ENCODE data around the gene PPP2CA. TPM values are rescaled to one million over a fixed set of nuclear protein-coding genes. Genes with fewer than 3 reads are reported as not detected.

PPP2CA gene
- 23.9 and 70.7 TPM in 2 replicates for total RNA-seq (2011; cell fraction: chromatin; rRNA removed; ENCODE audit: low replicate concordance)
- 15.0 and 16.3 TPM in 2 replicates for total RNA-seq (2011; cell fraction: nucleolus; rRNA removed)
- total RNA-seq (2011; cell fraction: nucleoplasm; rRNA removed), result 25.6 and 41.1 TPM in 2 replicates
- 237 and 254 TPM in 2 replicates for total RNA-seq (2014; rRNA removed)
- 109 and 129 TPM in 2 replicates for total RNA-seq (2014; rRNA removed; fragmentation: Illumina TruSeq; extraction: Trizol)
- 69.9 and 76.2 TPM in 2 replicates for total RNA-seq (2015; rRNA removed; fragmentation: Illumina TruSeq; extraction: Trizol)
- total RNA-seq (2021), result 190 and 194 TPM in 2 replicates
- polyA plus RNA-seq (2011; rRNA removed), result 158 and 257 TPM in 2 replicates
- polyA plus RNA-seq (2011; cell fraction: cytosol; rRNA removed), result 86.1 and 87.0 TPM in 2 replicates
- 32.6 and 43.8 TPM in 2 replicates for polyA plus RNA-seq (2011; cell fraction: nucleus; rRNA removed)
- 133 and 154 TPM in 2 replicates for polyA plus RNA-seq (2012)
- polyA plus RNA-seq (2014; fragmentation: Illumina TruSeq; extraction: Trizol), result 90.3 and 94.9 TPM in 2 replicates
- 10 to 100 TPM; 23.0 to 24.8 TPM for polyA plus RNA-seq (2014; fragmentation: Nextera tagmentation; extraction: Ambion mirVana)
- polyA plus RNA-seq (2014; rRNA removed), result 149 and 211 TPM in 2 replicates
- 212 and 242 TPM in 2 replicates for polyA minus RNA-seq (2011; rRNA and poly(A)+ RNA removed)
- 80.6 and 127 TPM in 2 replicates for polyA minus RNA-seq (2011; cell fraction: cytosol; rRNA and poly(A)+ RNA removed)
- polyA minus RNA-seq (2011; cell fraction: nucleus; rRNA and poly(A)+ RNA removed), result 16.0 and 27.2 TPM in 2 replicates
- percentile 95 among the genes with signal in this experiment for Bru-seq, nascent RNA
- percentile 99 among the genes with signal in this experiment for BruChase-seq, experiment 1, labeled RNA remaining after a 2-hour chase
- BruChase-seq, experiment 2, labeled RNA remaining after a 6-hour chase, result percentile 99 among the genes with signal in this experiment
- long read RNA-seq, experiment 1, full-length matches to known transcripts, result 941 of 1,005 reads
- long read RNA-seq, experiment 1, partial matches to known transcripts, result 18 of 1,005 reads
- long read RNA-seq, experiment 1, other reads (novel, unspliced or antisense), result 46 of 1,005 reads
- long read RNA-seq, experiment 2, full-length matches to known transcripts, result 118 of 214 reads
- long read RNA-seq, experiment 2, partial matches to known transcripts, result 43 of 214 reads
- long read RNA-seq, experiment 2, other reads (novel, unspliced or antisense), result 53 of 214 reads
- long read RNA-seq, experiment 3, full-length matches to known transcripts, result 458 of 480 reads
- long read RNA-seq, experiment 3, partial matches to known transcripts, result 9 of 480 reads
- long read RNA-seq, experiment 3, other reads (novel, unspliced or antisense), result 13 of 480 reads

- intact Hi-C loops (cut with micrococcal nuclease), result loop anchor here (2.0 kb wide), 3 partner anchors 23 to 63 kb away; no protein-coding TSS in a partner anchor
- TF ChIP-seq MYNN (IDR thresholded peaks at IDR 0.05), result no peak
- no peak for TF ChIP-seq MYNN (CRISPR knock-in tag; IDR thresholded peaks at IDR 0.05)
- TF ChIP-seq SUPT5H (IDR thresholded peaks at IDR 0.05), result peak; percentile 89
- peak; percentile 29; the same call in 1 of the 2 replicates for TF ChIP-seq ZNF175 (CRISPR knock-in tag; IDR thresholded peaks at IDR 0.05; ENCODE audit: low read depth)
- TF ChIP-seq U2AF1 (optimal IDR thresholded peaks at IDR 0.05; ENCODE audit: low read depth, low read length), result peak; percentile 63
- peak; percentile 60; the same call in 1 of the 2 replicates for TF ChIP-seq SMAD4 (CRISPR knock-in tag; conservative IDR thresholded peaks at IDR 0.05)
- no peak for TF ChIP-seq E2F8 (IDR thresholded peaks at IDR 0.05; ENCODE audit: low read depth, partially characterized antibody)
- TF ChIP-seq ELK3 (CRISPR knock-in tag; IDR thresholded peaks at IDR 0.05), result no peak
- no peak for TF ChIP-seq STAT6 (CRISPR knock-in tag; IDR thresholded peaks at IDR 0.05)
These were observed at the start of gene PPP2CA for GRCh38 chr5:134225780-134226440. TSS of gene PPP2CA (minus strand) at chr5:134226073. CDS start at chr5:134225861, 212 bp downstream.

More at GRCh38 chr5:134225780-134226440, at the start of gene PPP2CA:
- Histone ChIP-seq H3K27ac (ENCODE audit: extremely low read depth, low read depth, low read length) (peak within 1 kb of the TSS; percentile 99), H2AFZ (ENCODE audit: low read depth, low read length) (peak within 1 kb of the TSS; percentile 98), H3K9ac (ENCODE audit: insufficient read depth in 1 of 2, low read depth in 2 of 2, low read length in 2 of 2) (peak within 1 kb of the TSS; percentile 99), H3K4me3 (peak within 1 kb of the TSS; percentile 97), H3K79me2 (ENCODE audit: control insufficient read depth, insufficient read depth, low read length) (peaks cover 62% of the 10 kb centered on the region), H3K9me3 (replicated peaks; ENCODE audit: control insufficient read depth, insufficient read depth, low read depth, low read length) (no peaks in the 10 kb centered on the region), H3K27me3 (ENCODE audit: control insufficient read depth in 2 of 2, insufficient read depth in 2 of 2, low read length in 2 of 2) (no peaks in the 10 kb centered on the region), H3K36me3 (ENCODE audit: control insufficient read depth, insufficient read depth, low read length) (peaks cover 36% of the 10 kb centered on the region), H3K4me2 (ENCODE audit: insufficient read depth, low read length) (peak within 1 kb of the TSS; percentile 89), H3K4me1 (replicated peaks in 1 of 2; ENCODE audit: control insufficient read depth in 2 of 2, insufficient read depth in 2 of 2, low read length in 2 of 2) (peaks cover 20 to 23% of the 10 kb centered on the region in 2 experiments), H3K9me1 (ENCODE audit: control insufficient read depth, insufficient read depth, low read length) (peaks cover 4% of the 10 kb centered on the region), H4K20me1 (replicated peaks; ENCODE audit: control insufficient read depth, insufficient read depth, low read length) (peaks cover 38% of the 10 kb centered on the region)
- under 1% methylated on average over 29 of the region's 73 CpGs for WGBS (ENCODE audit: insufficient coverage, low coverage, missing lambda C conversion rate)
- in situ Hi-C loops (cut with MboI), result no loop called here
- ChIA-PET CTCF (ENCODE audit: low intra/inter-chr PET ratio) (no interaction called here), POLR2A (interaction anchor here (0.6 to 8.6 kb wide), 12 partner anchors 10 to 1115 kb away, joined by 3 to 95 read pairs (median 4); partner anchors contain the start of gene SKP1)
- peak; percentile 85 for FAIRE-seq
- peak; percentile 93 to 99 (median 95) for DNase-seq (ENCODE audit: extremely low read depth in 1 of 4, low spot score in 3 of 4)
- ATAC-seq, result peak; percentile 88
- BruUV-seq (replicated peaks), result no TSS peak

Data from K562 (cell line).